ENCODE measurements around the gene LILRB3.
"Not testable (repeated sequence)": the region's sequence is repeated elsewhere in the genome, so short reads cannot be mapped to it uniquely, and the experiment has no call there.

LILRB3 gene

DNA sequence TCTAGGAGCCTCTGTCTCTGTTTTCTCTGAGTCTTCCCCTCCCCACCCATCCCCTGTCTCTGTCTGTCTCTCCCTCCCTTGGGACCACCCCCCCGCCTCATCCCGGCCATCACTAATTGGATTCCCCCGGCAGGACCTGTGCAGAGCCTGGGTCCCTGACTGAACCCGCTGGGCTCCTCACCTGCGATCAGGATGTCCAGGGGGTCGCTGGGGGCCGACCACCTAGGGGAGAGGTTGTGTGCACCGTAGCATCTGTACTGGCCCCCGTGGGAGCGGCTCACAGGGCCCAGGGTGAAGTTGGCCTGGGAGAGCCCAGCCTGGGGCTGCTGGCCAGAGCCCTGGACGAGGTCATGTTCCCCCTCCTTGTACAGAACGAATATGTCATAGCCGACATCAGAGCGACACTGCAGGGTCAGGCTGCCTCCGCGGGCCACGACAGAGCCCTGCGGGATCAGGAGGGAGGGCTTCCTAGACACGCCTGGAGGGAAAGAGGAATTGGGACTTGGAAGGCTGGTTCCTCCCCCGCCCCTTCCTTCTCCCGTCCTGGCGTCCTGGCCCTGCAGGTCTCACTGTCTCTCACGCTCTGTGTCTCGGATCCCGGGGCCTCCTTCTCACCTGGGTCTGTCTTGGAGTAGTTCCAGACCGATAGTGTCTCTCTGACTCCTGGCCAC, 32.4 kb upstream of the LILRB3 start:
- H3K27me3 ChIP-seq (ENCODE audit: control insufficient read depth in 1 of 2, insufficient read depth in 2 of 2, low read length in 2 of 2) = peaks cover 26 to 30% of the 10 kb centered on the region in 2 donors
- no peak overlapping the region for H3K9ac ChIP-seq (ENCODE audit: low read length in 2 of 2)
- no peak overlapping the region for H3K4me3 ChIP-seq (ENCODE audit: low read length in 2 of 2)
- no peak overlapping the region for H3K27ac ChIP-seq (ENCODE audit: low read length)
- no peaks in the 10 kb centered on the region for H3K9me3 ChIP-seq (ENCODE audit: control insufficient read depth in 2 of 2, low read length in 2 of 2)
- H3K4me1 ChIP-seq (ENCODE audit: control insufficient read depth, insufficient read depth, low read length) = no peaks in the 10 kb centered on the region
- H3K36me3 ChIP-seq (ENCODE audit: control insufficient read depth in 2 of 2, insufficient read depth in 2 of 2, low read length in 2 of 2) = no peaks in the 10 kb centered on the region

DNA sequence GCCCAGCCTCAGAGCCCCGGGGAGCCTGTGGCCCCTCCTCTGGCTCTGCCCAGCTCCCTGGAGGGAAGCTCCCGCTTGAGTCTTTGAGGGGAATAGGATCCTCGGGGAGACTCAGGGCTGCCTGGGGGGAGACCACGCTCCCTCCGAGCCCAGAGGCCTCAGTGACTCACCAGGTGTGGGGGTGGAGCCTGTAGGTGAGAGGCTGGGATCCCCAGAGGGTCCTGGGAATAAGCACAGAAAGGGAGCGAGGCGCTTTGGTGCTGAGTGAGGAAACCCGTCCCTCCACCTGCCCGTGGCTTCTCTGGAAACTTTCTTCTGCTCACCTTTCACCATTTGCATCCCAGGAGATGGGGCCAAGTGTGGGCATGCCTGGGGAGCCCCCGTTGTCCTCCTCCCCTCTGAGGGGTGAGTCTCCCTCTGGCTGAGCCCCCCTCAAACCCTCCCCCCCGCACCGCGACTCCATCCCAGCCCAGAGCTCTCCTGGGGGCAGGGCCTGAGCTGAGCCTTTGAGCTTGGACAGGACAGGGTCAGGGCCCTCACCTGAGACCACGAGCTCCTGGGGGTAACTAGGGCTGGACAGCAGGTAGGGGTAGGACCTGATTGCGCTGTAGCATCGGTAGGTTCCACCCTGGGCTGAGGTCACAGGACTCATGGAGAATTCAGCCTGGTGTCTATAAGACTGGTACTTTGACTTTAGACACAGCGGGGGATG, 31.5 kb upstream of the LILRB3 start:
- no peak overlapping the region for H3K9ac ChIP-seq (ENCODE audit: low read length in 2 of 2)
- H3K9me3 ChIP-seq (ENCODE audit: control insufficient read depth in 2 of 2, low read length in 2 of 2) = no peaks in the 10 kb centered on the region
- H3K27me3 ChIP-seq (ENCODE audit: control insufficient read depth in 1 of 2, insufficient read depth in 2 of 2, low read length in 2 of 2) = peaks cover 24 to 30% of the 10 kb centered on the region in 2 donors
- no peak overlapping the region for H3K4me3 ChIP-seq (ENCODE audit: low read length in 2 of 2)
- no peaks in the 10 kb centered on the region for H3K4me1 ChIP-seq (ENCODE audit: control insufficient read depth, insufficient read depth, low read length)
- H3K27ac ChIP-seq (ENCODE audit: low read length) = no peak overlapping the region
- H3K36me3 ChIP-seq (ENCODE audit: control insufficient read depth in 2 of 2, insufficient read depth in 2 of 2, low read length in 2 of 2) = no peaks in the 10 kb centered on the region

- H3K27ac ChIP-seq (ENCODE audit: low read length) = no peak overlapping the region
- H3K27me3 ChIP-seq (ENCODE audit: control insufficient read depth in 1 of 2, insufficient read depth in 2 of 2, low read length in 2 of 2) = peaks cover 23 to 30% of the 10 kb centered on the region in 2 donors
These were observed 30.8 kb upstream of the LILRB3 start for GRCh38 chr19:54253331-54254194.

DNA sequence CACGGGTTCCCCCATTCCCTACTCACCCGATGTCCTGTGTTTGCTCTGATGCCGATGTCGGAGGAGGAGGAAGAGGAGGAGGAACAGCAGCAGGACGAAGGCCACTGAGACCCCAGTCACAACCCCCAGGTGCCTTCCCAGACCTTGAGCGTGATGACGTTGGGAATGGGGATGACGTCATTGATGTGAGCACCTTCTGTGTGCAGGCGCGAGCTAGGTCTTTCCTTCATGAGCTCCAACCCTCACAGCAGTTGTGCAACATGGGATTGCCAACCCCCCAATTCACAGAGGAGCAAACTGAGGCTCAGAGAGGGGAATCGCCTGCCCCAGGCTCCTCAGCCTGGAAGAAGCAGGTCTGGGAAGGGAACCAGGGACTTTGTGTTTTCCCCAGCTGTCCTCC, 30.0 kb upstream of the LILRB3 start:
- Histone ChIP-seq H3K9ac (ENCODE audit: low read length in 2 of 2) (no peak overlapping the region), H3K27ac (ENCODE audit: low read length) (no peak overlapping the region), H3K27me3 (ENCODE audit: control insufficient read depth in 1 of 2, insufficient read depth in 2 of 2, low read length in 2 of 2) (peaks cover 25 to 30% of the 10 kb centered on the region in 2 donors)

More at GRCh38 chr19:54253331-54254194, 30.8 kb upstream of the LILRB3 start:
- H3K9ac ChIP-seq (ENCODE audit: low read length in 2 of 2) = no peak overlapping the region
- H3K4me3 ChIP-seq (ENCODE audit: low read length in 2 of 2) = no peak overlapping the region
- H3K36me3 ChIP-seq (ENCODE audit: control insufficient read depth in 2 of 2, insufficient read depth in 2 of 2, low read length in 2 of 2) = no peaks in the 10 kb centered on the region
- no peaks in the 10 kb centered on the region for H3K4me1 ChIP-seq (ENCODE audit: control insufficient read depth, insufficient read depth, low read length)
- H3K9me3 ChIP-seq (ENCODE audit: control insufficient read depth in 2 of 2, low read length in 2 of 2) = no peaks in the 10 kb centered on the region

DNA sequence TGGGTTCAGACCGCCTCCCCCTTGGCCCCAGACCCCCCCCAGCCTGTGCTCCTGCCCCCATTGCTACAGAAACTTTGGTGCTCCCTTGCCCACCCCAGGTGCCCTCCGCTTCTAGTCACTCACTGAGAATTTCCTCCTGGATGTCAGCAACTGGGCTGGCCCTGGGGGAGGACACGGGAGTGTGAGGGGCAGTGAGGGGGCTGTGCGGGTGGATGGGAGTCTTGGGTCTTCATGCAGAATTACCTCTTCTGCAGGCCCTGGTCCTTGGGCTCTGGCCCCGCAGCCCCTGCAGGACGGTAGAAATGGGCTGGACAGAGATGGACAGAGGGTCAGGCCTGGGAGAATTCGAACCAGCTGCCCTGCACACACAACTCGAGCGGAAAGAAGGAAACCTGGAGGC, 29.4 kb upstream of the LILRB3 start:
- H3K27me3 ChIP-seq (ENCODE audit: control insufficient read depth in 1 of 2, insufficient read depth in 2 of 2, low read length in 2 of 2) = peaks cover 26 to 28% of the 10 kb centered on the region in 2 donors
- no peak overlapping the region for H3K27ac ChIP-seq (ENCODE audit: low read length)
- H3K4me1 ChIP-seq (ENCODE audit: control insufficient read depth, insufficient read depth, low read length) = no peaks in the 10 kb centered on the region

More for the DNA sequence above, 30.0 kb upstream of the LILRB3 start:
- no peaks in the 10 kb centered on the region for H3K9me3 ChIP-seq (ENCODE audit: control insufficient read depth in 2 of 2, low read length in 2 of 2)
- H3K4me1 ChIP-seq (ENCODE audit: control insufficient read depth, insufficient read depth, low read length) = no peaks in the 10 kb centered on the region
- H3K36me3 ChIP-seq (ENCODE audit: control insufficient read depth in 2 of 2, insufficient read depth in 2 of 2, low read length in 2 of 2) = no peaks in the 10 kb centered on the region
- H3K4me3 ChIP-seq (ENCODE audit: low read length in 2 of 2) = no peak overlapping the region

GRCh38 chr19:54248016-54248601, 25.3 kb upstream of the LILRB3 start:
- Histone ChIP-seq H3K27ac (ENCODE audit: low read length) (no peak overlapping the region), H3K4me1 (ENCODE audit: control insufficient read depth, insufficient read depth, low read length) (no peaks in the 10 kb centered on the region), H3K27me3 (ENCODE audit: control insufficient read depth in 1 of 2, insufficient read depth in 2 of 2, low read length in 2 of 2) (peaks cover 9% of the 10 kb centered on the region in 2 donors), H3K36me3 (ENCODE audit: control insufficient read depth in 2 of 2, insufficient read depth in 2 of 2, low read length in 2 of 2) (no peaks in the 10 kb centered on the region), H3K4me3 (ENCODE audit: low read length in 2 of 2) (no peak overlapping the region), H3K9me3 (ENCODE audit: control insufficient read depth in 2 of 2, low read length in 2 of 2) (no peaks in the 10 kb centered on the region), H3K9ac (ENCODE audit: low read length in 2 of 2) (no peak overlapping the region)

More for the DNA sequence above, 29.4 kb upstream of the LILRB3 start:
- H3K4me3 ChIP-seq (ENCODE audit: low read length in 2 of 2) = no peak overlapping the region
- H3K9me3 ChIP-seq (ENCODE audit: control insufficient read depth in 2 of 2, low read length in 2 of 2) = no peaks in the 10 kb centered on the region
- H3K36me3 ChIP-seq (ENCODE audit: control insufficient read depth in 2 of 2, insufficient read depth in 2 of 2, low read length in 2 of 2) = no peaks in the 10 kb centered on the region
- no peak overlapping the region for H3K9ac ChIP-seq (ENCODE audit: low read length in 2 of 2)

DNA sequence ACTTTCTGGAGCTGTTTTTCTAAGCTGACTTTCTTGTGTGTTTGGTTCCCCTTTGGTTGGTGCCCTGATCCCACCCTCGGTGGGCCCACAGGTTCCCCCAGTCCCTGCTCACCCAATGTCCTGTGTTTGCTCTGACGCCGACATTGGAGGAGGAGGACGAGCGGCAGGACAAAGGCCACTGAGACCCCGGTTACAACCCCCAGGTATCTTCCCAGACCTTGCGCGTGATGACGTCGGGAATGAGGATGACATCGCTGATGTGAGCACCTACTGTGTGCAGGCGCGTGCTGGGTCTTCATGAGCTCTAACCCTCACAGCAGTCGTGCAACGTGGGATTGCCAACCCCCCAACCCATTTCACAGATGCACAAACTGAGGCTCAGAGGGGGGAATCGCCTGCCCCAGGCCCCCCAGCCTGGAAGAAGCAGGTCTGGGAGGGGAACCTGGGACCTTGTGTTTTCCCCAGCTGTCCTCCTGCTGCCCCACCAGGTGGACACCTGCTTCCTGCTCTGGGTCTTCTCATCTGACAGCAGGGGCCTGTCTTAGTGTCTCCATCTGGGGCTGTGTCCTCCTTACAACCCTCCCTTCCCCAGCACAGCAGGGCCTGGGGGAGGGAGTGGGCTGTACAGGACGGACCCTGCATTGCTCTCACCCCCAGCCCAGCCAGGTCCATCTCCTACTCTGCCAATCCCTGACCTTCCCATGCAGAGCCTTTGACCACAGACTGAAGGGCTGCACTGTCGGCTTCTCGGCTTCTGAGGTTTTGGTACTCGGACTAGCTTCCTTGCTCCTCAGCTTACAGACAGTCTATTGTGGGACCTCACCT, 24.5 kb upstream of the LILRB3 start:
- Histone ChIP-seq H3K27ac (ENCODE audit: low read length) (no peak overlapping the region), H3K4me3 (ENCODE audit: low read length in 2 of 2) (no peak overlapping the region), H3K4me1 (ENCODE audit: control insufficient read depth, insufficient read depth, low read length) (no peaks in the 10 kb centered on the region), H3K27me3 (ENCODE audit: control insufficient read depth in 1 of 2, insufficient read depth in 2 of 2, low read length in 2 of 2) (peaks cover 3 to 4% of the 10 kb centered on the region in 2 donors), H3K9me3 (ENCODE audit: control insufficient read depth in 2 of 2, low read length in 2 of 2) (no peaks in the 10 kb centered on the region), H3K9ac (ENCODE audit: low read length in 2 of 2) (no peak overlapping the region), H3K36me3 (ENCODE audit: control insufficient read depth in 2 of 2, insufficient read depth in 2 of 2, low read length in 2 of 2) (no peaks in the 10 kb centered on the region)

DNA sequence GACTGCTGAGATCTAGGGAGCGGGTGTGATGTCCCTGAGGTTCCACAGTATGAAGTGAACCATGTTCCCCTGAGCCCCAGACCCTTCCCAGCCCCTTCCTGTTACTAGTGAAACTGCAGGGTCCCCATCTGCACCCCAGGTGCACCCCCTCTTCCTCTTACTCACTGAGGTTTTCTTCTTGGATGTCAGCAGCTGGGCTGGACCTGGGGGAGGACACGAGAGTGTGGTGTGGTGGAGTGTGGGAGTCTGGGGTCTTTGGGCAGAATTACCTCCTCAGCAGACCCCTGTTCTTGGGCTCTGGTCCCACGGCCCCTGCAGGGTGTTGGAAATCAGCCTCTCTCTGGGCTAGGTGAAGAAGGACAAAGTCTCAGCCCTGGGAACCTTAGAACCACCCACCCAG, 23.1 kb upstream of the LILRB3 start:
- no peaks in the 10 kb centered on the region for H3K4me1 ChIP-seq (ENCODE audit: control insufficient read depth, insufficient read depth, low read length)
- H3K9me3 ChIP-seq (ENCODE audit: control insufficient read depth in 2 of 2, low read length in 2 of 2) = no peaks in the 10 kb centered on the region
- H3K4me3 ChIP-seq (ENCODE audit: low read length in 2 of 2) = no peak overlapping the region
- no peak overlapping the region for H3K9ac ChIP-seq (ENCODE audit: low read length in 2 of 2)
- no peaks in the 10 kb centered on the region for H3K36me3 ChIP-seq (ENCODE audit: control insufficient read depth in 2 of 2, insufficient read depth in 2 of 2, low read length in 2 of 2)
- H3K27ac ChIP-seq (ENCODE audit: low read length) = no peak overlapping the region
- peaks cover 0 to 4% of the 10 kb centered on the region in 2 donors for H3K27me3 ChIP-seq (ENCODE audit: control insufficient read depth in 1 of 2, insufficient read depth in 2 of 2, low read length in 2 of 2)

GRCh38 chr19:54243809-54244208, 21.0 kb upstream of the LILRB3 start:
- not testable (repeated sequence) for H3K27me3 ChIP-seq (ENCODE audit: control insufficient read depth in 1 of 2, insufficient read depth in 2 of 2, low read length in 2 of 2); H3K9ac ChIP-seq (ENCODE audit: low read length in 2 of 2); H3K9me3 ChIP-seq (ENCODE audit: control insufficient read depth in 2 of 2, low read length in 2 of 2); H3K27ac ChIP-seq (ENCODE audit: low read length); H3K36me3 ChIP-seq (ENCODE audit: control insufficient read depth in 2 of 2, insufficient read depth in 2 of 2, low read length in 2 of 2); H3K4me3 ChIP-seq (ENCODE audit: low read length in 2 of 2); H3K4me1 ChIP-seq (ENCODE audit: control insufficient read depth, insufficient read depth, low read length)

GRCh38 chr19:54242646-54243045, 19.8 kb upstream of the LILRB3 start, which contains the start of gene LILRA6:
LILRA6 (minus strand) TSS chr19:54242790.
- H3K9ac ChIP-seq (ENCODE audit: low read length in 2 of 2); H3K9me3 ChIP-seq (ENCODE audit: control insufficient read depth in 2 of 2, low read length in 2 of 2); H3K36me3 ChIP-seq (ENCODE audit: control insufficient read depth in 2 of 2, insufficient read depth in 2 of 2, low read length in 2 of 2); H3K27ac ChIP-seq (ENCODE audit: low read length); H3K27me3 ChIP-seq (ENCODE audit: control insufficient read depth in 1 of 2, insufficient read depth in 2 of 2, low read length in 2 of 2); H3K4me1 ChIP-seq (ENCODE audit: control insufficient read depth, insufficient read depth, low read length); H3K4me3 ChIP-seq (ENCODE audit: low read length in 2 of 2): not testable (repeated sequence)

Data from stomach smooth muscle (tissue), 2 donors.